VCaP (cell line): Measurements from ENCODE around the gene SLC34A1.
A peak's percentile ranks its signal among the peaks of the same experiment; 100 is the strongest.

Source experiments
- H3K27ac ChIP-seq: fragments of 450-650 bp; 2 replicates; pipeline ENCODE4 v1.5.1; 2017
- CTCF ChIP-seq: fragments of 450-650 bp; conservative IDR thresholded peaks from 2 replicates; pipeline ENCODE4 v1.5.1; 2017; ENCODE audit warnings: mild to moderate bottlenecking, moderate library complexity

SLC34A1 gene

GRCh38 chr5:177440211-177440989, 56.2 kb downstream of the SLC34A1 start:
- H3K27ac ChIP-seq: no peak overlapping the region
- TF ChIP-seq CTCF: no peak

- H3K27ac ChIP-seq: no peak overlapping the region; the same call in 1 of the 2 replicates
- no peak for TF ChIP-seq CTCF
Observed at GRCh38 chr5:177440990-177441780, 57.0 kb downstream of the SLC34A1 start.

- H3K27ac ChIP-seq: peak overlapping the region; percentile 8; the same call in 1 of the 2 replicates
- no peak for TF ChIP-seq CTCF
Observed at GRCh38 chr5:177442066-177442826, 58.0 kb downstream of the SLC34A1 start.

- peak overlapping the region; percentile 15; the same call in 1 of the 2 replicates for H3K27ac ChIP-seq
- TF ChIP-seq CTCF: no peak
Observed at GRCh38 chr5:177443144-177443983, 59.1 kb downstream of the SLC34A1 start.

GRCh38 chr5:177444106-177445051, 60.1 kb downstream of the SLC34A1 start:
- H3K27ac ChIP-seq: peak overlapping the region; percentile 97; the same call in 1 of the 2 replicates

More at GRCh38 chr5:177444106-177445051, 60.1 kb downstream of the SLC34A1 start:
- TF ChIP-seq CTCF: no peak
